TTC549 (cell line): ENCODE results near the gene LOXHD1.

Experiments used
- FAIRE-seq: peaks from 2 replicates; lab custom pipeline; 2012; peaks lifted over from hg19 to GRCh38; lab: Jason Lieb, UNC

The LOXHD1 gene

GRCh38 chr18:46541626-46542189 is 115.3 kb downstream of the LOXHD1 start:
- no peak for FAIRE-seq

DNA sequence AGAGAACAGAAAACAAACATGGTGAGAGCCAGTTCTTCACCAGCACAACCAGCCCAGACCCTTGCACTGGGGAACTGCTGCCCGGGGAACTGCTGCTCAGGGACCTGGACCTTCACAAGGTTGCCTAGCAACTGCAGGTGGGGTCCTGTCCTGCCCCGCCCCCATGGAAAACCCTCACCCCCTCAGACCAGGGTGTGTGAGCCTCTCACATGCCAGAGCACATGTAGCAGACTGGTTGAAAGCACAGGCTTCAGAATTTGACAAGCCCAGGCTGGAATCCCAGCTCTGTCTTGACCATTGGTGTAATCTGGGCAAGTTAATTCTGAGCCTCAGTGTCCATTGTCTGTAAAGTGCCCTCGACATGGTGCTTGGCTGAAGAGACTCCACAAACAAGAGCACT is 118.6 kb downstream of the LOXHD1 start:
- no peak for FAIRE-seq

GRCh38 chr18:46536215-46536874 is 120.7 kb downstream of the LOXHD1 start:
- FAIRE-seq, result no peak

GRCh38 chr18:46531482-46531881 is 125.5 kb downstream of the LOXHD1 start:
- no peak for FAIRE-seq

DNA sequence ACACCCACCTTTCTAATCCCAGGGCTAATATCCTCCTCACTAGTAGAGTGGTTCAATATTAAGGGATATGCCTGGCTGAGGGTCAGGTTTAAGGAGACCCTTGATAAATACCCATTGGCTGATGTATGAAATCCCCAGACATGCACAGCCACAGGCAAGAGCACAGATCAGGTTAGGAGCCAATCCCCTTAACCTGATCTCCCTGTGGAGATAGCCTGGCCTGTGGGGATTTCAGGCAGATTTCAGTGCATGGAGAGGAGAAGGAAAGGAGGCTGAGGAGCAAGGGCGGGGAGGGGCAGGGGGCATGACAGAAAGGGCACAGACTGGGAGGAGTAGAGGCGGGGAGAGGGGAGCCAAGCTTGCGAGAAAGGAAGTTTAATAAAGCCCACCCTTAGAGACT is 129.0 kb downstream of the LOXHD1 start:
- no peak for FAIRE-seq

GRCh38 chr18:46519870-46520269 is 137.2 kb downstream of the LOXHD1 start:
- no peak for FAIRE-seq

DNA sequence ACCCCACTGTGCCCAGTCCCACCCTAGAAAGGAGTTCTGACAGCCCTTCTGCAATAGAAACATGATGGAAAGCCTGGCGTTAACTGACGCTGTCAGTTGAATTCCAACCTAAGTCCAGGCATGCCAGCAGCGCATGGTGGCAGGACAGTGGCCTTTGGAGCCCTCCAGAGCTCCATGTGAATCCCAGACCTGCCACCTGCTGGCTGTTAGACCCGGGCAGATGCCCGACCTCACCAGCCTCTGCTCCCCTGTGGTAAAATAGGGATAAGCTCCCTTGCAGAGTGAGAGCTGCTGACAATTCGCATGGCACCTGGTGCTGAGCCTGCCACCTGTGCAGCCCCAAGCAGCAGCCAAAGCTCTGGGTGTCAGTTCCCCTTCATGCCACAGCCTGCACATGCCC is 138.6 kb downstream of the LOXHD1 start:
- no peak for FAIRE-seq

DNA sequence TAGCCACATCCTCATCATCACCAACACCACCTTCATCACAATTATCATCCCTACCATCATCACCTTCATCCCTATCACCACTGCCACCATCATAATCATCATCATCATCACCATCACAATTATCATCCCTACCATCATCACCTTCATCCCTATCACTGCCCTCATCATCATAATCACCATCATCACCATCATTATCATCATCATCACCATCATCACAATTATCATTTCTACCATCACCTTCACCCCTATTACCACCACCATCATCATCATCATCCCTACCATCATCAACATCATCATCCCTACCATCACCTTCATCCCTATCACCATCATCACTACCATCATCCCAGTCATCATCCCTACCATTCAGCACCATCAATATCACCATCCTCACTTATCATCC is 140.5 kb downstream of the LOXHD1 start:
- FAIRE-seq, result no peak

DNA sequence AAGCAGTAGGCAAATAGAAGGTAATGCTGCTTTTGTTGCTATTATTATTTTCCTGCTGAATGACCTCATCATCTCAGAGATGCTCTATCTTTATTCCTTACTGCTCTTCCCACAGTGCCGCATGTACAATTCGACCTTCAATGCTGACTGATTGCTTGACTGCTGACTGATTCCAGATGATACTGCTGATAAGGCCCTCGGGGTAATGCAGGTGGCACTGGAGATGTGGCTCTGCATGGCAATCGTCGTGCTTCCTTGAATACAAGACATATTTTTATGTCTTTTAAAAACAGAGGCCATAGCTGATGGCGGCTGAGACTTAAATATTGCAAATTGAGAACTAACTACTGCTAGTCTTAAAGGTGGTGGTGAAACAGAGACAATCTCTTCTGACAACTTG is 146.6 kb downstream of the LOXHD1 start:
- FAIRE-seq, result no peak

DNA sequence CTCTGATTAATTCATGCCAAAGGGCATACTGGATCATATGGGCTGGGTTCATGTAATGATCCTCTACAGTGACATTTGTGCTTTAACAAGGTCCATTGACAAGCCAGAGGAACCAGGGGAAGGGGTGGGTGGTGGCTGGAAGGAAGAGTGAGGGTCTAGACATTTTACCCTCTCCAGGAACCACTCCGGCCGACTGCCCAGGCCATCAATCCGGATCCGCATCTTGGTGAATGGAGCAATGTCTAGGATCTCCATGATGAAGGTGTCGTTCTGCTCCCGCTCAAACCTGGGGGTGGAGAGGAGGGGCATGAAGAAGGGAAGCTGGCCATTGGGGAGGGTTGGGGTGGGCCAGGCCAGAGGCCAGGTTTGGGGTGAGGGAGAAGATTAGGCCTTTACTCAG is 147.5 kb downstream of the LOXHD1 start:
- no peak for FAIRE-seq

- no peak for FAIRE-seq
Measured at GRCh38 chr18:46506974-46507586, 149.9 kb downstream of the LOXHD1 start.

DNA sequence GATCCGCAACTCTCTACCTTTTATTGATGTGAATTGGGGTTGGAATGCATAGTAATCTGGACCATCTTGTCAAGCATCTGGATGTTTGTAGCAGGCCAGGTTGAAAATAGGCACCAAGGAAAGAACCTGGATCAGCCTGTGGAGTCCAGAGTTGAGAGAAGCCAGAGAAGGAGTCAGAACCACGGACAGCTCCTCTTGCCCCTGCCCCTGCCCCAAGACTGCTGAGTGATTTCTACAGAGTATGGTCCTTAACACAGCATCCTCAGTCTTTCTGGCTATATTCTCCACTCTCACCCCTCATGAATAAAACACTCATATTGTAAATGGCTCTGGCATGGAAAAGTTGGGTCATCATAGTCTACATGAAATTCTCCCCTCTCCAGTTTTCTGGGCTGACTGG is 154.6 kb downstream of the LOXHD1 start:
- FAIRE-seq, result no peak

GRCh38 chr18:46497129-46497528 is 159.9 kb downstream of the LOXHD1 start:
- FAIRE-seq, result no peak

DNA sequence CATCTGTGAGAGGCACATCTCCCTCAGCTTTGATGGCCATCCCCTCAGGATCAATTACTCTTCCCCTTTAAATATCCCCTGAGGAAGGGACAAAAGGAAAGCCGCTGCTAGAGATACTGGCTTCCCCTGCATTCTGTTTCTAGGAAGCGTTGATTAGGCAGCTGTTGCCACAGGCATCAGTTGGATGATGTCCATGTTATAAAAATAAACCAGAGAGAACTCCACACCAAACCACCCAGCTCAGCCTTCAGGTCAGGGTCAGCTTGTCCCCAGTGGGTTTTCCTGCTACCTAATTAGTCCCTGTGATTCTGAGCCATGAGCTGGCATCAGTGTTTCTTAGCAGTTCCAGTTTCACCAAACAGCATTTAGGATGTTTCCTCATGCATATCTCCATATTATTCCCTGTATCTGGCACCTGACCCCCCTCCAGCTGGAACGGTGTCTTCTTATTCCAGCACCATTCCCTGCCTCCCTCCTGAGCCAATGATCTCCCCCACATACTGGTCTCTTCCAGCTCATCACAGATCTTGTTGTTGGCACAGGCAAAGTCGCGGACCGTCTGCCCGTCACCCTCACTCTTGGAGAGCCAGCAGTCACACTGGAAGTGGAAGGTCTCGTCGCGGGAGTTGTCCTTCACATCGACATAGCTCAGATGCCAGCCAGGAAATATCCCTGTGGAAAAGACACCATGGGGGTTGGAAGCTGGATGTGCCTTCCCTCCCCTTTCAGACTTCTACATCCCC is 168.4 kb downstream of the LOXHD1 start:
- no peak for FAIRE-seq

DNA sequence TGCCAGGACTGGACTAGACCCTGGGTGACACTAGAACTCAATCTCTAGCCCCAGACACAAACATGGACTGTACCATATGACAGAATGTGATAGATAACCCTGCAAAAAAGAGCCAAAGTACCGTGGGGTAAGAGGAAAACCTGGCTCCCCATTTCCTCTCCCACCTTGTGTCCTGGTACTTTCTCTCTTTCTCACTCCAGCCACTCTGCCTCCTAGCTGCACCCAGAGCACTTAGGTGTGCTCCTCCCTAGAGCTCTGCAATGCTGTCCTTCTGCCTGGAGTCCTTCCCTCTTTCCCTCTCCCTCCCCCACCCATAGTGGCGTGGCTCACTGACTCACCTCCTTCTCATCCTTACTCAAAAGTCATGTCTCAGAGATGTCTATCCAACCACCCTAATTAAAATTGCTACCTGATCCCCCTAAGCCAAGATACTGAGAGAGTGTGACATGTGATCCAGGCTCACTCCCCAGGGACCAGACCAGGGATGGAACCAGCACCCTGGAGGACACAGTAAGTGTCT is 171.3 kb downstream of the LOXHD1 start:
- FAIRE-seq, result no peak

DNA sequence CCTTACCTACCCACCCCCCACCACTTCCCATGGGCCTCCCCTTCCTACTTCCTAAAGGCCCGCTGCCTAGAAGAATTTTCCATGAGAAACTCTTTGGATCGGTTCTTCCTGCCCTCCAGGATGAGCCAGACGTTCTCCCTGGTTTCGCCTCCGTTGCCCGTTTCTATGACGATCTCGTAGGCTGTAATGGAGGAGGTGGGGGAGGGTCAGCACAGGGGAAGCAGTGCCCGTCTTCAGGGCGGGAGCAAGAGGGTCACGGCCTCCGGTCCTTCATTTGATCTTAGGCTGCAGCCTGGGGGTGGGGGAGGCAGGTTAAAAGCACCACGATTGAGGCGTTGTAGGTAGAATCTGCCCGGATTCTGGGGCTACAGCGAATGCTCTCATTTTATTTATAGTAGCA is 172.0 kb downstream of the LOXHD1 start:
- FAIRE-seq, result no peak

- no peak for FAIRE-seq
Measured at GRCh38 chr18:46482831-46483230, 174.2 kb downstream of the LOXHD1 start.

DNA sequence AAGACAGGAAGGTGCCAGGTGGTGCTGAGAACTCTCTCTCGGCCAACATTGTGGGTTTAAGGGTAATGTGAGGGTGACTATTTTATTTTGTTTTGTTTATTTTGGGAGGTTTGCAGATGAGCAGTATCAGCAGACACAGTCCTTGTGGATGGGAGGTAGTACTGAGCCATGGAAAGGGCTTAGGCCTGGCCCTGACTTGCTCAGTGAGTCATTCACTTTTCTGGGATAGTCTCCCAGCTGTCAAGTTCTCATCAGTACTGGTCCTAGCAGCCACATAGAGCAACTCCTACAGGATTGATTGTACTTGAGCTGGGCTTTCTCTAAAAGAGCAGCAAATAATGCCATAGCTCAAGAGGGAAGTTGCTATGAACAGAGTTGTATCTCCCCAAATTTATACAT is 175.2 kb downstream of the LOXHD1 start:
- no peak for FAIRE-seq

DNA sequence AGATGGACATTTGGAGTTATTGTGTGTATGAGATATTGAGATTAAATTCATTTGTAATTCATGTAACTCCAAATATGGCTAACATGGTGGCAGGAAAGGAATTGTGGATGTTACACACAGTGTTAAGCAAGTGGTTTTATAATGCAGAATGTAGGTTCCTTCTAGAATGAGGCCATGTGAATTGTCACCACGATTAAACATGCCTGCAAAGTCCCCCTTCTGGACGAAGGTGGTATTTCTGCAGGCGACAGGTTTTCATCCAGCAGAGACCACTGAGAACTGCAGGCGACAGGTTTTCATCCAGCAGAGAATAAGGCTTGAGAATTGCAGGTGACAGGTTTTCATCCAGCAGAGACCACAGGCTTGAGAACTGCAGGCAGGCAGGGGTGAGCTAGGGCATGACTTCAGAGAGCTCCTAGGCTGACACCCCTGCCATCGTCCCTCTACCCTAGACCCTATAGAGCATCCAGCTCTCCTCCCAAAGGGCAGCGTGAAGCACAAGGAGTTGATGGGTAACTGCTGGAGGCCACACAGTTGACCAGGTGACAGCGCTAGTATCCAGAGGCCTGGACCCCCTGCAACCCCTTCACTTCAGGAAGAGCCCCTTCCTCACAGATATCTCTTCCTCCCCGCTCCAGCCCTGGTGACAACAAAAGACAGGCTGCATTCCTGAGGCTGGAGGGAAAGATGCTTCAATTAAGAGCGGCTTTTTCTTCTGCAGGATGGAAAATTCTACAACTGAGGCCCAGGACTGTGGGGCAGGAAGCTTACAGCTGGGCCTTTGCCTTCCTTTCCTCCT is 175.8 kb downstream of the LOXHD1 start:
- FAIRE-seq, result peak; percentile 19

DNA sequence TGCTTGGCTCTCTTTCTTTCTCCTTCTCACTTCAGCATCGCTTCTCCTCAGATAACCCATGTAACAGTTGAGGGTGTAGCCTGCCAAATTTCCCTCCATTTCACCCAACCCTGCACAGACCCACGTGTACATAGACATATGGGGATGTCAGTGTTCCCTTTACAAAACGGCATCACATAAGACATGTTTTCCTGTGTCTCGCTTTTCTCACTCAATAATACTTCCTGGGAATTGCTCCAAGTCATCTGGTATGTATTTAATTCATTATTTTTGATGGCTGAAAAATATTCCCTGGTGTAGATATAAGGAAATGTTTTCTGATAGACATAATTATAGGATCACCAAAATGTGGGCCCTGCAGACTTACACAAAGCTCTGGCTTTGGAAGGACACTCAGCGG is 176.8 kb downstream of the LOXHD1 start:
- no peak for FAIRE-seq

- no peak for FAIRE-seq
Measured at GRCh38 chr18:46478796-46479195, 178.2 kb downstream of the LOXHD1 start.

DNA sequence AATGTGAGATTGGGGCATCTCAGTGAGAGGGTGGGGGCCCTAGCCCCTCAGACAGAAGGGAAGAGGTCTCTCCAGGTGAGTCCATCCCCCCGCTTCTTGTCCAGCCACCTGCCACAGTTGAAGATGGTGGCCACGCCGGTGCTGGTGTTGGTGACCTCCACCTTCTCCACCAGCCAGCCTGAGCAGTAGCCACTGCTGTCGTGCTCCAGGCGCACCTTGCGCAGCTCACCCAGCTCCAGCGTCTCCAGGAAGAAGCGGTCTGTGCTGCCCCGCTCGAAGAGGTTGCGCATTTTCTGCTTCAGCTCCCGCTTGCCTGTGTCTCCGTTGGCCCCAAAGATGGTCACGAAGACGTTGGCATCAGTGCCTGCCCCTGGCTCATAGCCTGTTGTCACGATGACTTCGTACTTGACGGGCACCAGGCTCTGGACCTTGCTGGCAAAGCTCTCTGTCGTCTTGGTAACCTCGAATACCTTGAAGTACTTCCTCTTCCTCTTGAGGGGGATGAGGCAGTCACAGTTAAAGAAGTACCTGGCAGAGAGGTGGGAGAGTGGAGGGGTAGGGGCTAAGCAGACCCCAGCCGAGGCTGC is 179.5 kb downstream of the LOXHD1 start:
- FAIRE-seq, result no peak
